Liver (tissue), 9 donors: ENCODE measurements around the gene DAD1. TPM values are rescaled to one million over a fixed set of nuclear protein-coding genes. Genes with fewer than 3 reads are reported as not detected.
"Not testable (repeated sequence)": the region's sequence is repeated elsewhere in the genome, so short reads cannot be mapped to it uniquely, and the experiment has no call there.

Experiments
- DNase-seq: peaks from one replicate; pipeline ENCODE4 v3.0.0-alpha.2; 2017; ENCODE audit warnings: low spot score
- H3K27ac ChIP-seq, 2 donors: one replicate each; pipeline ENCODE4 v1.7.0; 2013; ENCODE audit warnings: inconsistent platforms in 2 of 2, low read length in 2 of 2, control low read depth in 1 of 2, low read depth in 1 of 2, mild to moderate bottlenecking in 1 of 2
- H3K27me3 ChIP-seq, 4 donors: one replicate each; pipeline versions ENCODE4 v1.6.1 to v1.7.0; 2013; ENCODE audit warnings: low read length in 3 of 4, inconsistent platforms in 1 of 4, mild to moderate bottlenecking in 1 of 4, moderate library complexity in 1 of 4; ENCODE audit not compliant: control insufficient read depth in 4 of 4, insufficient read depth in 4 of 4
- H3K36me3 ChIP-seq, 4 donors: one replicate each; pipeline versions ENCODE4 v1.6.1 to v1.7.0; 2013; ENCODE audit warnings: low read length in 3 of 4, mild to moderate bottlenecking in 3 of 4, low read depth in 1 of 4, moderate library complexity in 1 of 4; ENCODE audit not compliant: control insufficient read depth in 4 of 4, insufficient read depth in 3 of 4
- H3K4me1 ChIP-seq, 4 donors: one replicate each; pipeline versions ENCODE4 v1.6.1 to v1.7.0; 2013; ENCODE audit warnings: low read length in 3 of 4, mild to moderate bottlenecking in 3 of 4, moderate library complexity in 1 of 4; ENCODE audit not compliant: control insufficient read depth in 4 of 4, insufficient read depth in 4 of 4
- H3K4me3 ChIP-seq, 3 donors: one replicate each; pipeline versions ENCODE4 v1.6.1 to v1.7.0; 2013; ENCODE audit warnings: low read length in 3 of 3, control low read depth in 1 of 3, low read depth in 1 of 3, mild to moderate bottlenecking in 1 of 3
- H3K9ac ChIP-seq, 2 donors: one replicate each; pipeline ENCODE4 v1.7.0; 2013; ENCODE audit warnings: low read length in 2 of 2, mild to moderate bottlenecking in 2 of 2, moderate library complexity in 2 of 2, control low read depth in 1 of 2, low read depth in 1 of 2
- H3K9me3 ChIP-seq, 4 donors: one replicate each; pipeline versions ENCODE4 v1.6.1 to v1.7.0; 2013; ENCODE audit warnings: low read length in 3 of 4; ENCODE audit not compliant: control insufficient read depth in 4 of 4
- CTCF ChIP-seq: fragments of 150-350 bp; IDR thresholded peaks from 2 replicates; pipeline ENCODE4 v1.5.1; 2017; ENCODE audit warnings: improper control_type of control experiment, low read depth, low read length; ENCODE audit not compliant: missing input control
- FOXA1 ChIP-seq: IDR thresholded peaks from 2 replicates; pipeline ENCODE4 v1.6.1; 2016; ENCODE audit warnings: antibody characterized with exemption
- FOXA2 ChIP-seq: IDR thresholded peaks from 2 replicates; pipeline ENCODE4 v1.6.1; 2016; ENCODE audit warnings: antibody characterized with exemption
- HNF4A ChIP-seq, 2 donors: conservative IDR thresholded peaks; 2 replicates each; pipeline ENCODE4 v1.6.1; 2016; ENCODE audit warnings: antibody characterized with exemption in 2 of 2, mild to moderate bottlenecking in 2 of 2
- HNF4G ChIP-seq: IDR thresholded peaks from 2 replicates; pipeline ENCODE4 v1.6.1; 2016; ENCODE audit warnings: antibody characterized with exemption
- JUND ChIP-seq, 2 donors: IDR thresholded peaks; 2 replicates each; pipeline ENCODE4 v1.6.1; 2016; ENCODE audit warnings: antibody characterized with exemption in 2 of 2
- RAD21 ChIP-seq, 2 donors: IDR thresholded peaks; 2 replicates each; pipeline ENCODE4 v1.6.1; 2016; ENCODE audit warnings: antibody characterized with exemption in 2 of 2, mild to moderate bottlenecking in 2 of 2
- REST ChIP-seq: IDR thresholded peaks from 2 replicates; pipeline ENCODE4 v1.6.1; 2016; ENCODE audit warnings: antibody characterized with exemption, mild to moderate bottlenecking
- RXRA ChIP-seq, 2 donors: IDR thresholded peaks; 2 replicates each; pipeline ENCODE4 v1.6.1; 2017 to 2018; ENCODE audit warnings: antibody characterized with exemption in 2 of 2, mild to moderate bottlenecking in 1 of 2
- SP1 ChIP-seq: IDR thresholded peaks from 2 replicates; pipeline ENCODE4 v1.6.1; 2018; ENCODE audit warnings: antibody characterized with exemption, mild to moderate bottlenecking
- TAF1 ChIP-seq: conservative IDR thresholded peaks from 2 replicates; pipeline ENCODE4 v1.6.1; 2016; ENCODE audit warnings: antibody characterized with exemption, mild to moderate bottlenecking
- YY1 ChIP-seq: IDR thresholded peaks from 2 replicates; pipeline ENCODE4 v1.6.1; 2016; ENCODE audit warnings: antibody characterized with exemption, mild to moderate bottlenecking
- WGBS: extraction: QIAGEN DNeasy Blood & Tissue Kit; methylation state at CpG from one replicate; pipeline ENCODE4 v1.1.7; 2013; 5-methylcytosine and 5-hydroxymethylcytosine counted together
- polyA plus RNA-seq, 2 donors: library from polyadenylated mRNA; stranded (reverse) in 1 of 2; unstranded in 1 of 2; fragments of 200-250 nt in 1 of 2; fragments of >200 nt in 1 of 2; fragmentation: Nextera tagmentation in 1 of 2; extraction: Ambion mirVana in 1 of 2; gene quantifications; one replicate each; pipeline versions ENCODE4 v1.2.1 to v1.2.3, GENCODE V29; 2013 to 2015
- total RNA-seq, 2 donors: library from RNA; depleted of rRNA; stranded (reverse); fragments of >200 nt; gene quantifications; one replicate each; pipeline ENCODE4 v1.2.3, GENCODE V29; 2014
- TF ChIP-seq, protein P1 (sequence below): IDR thresholded peaks from 2 replicates; pipeline ENCODE4 v1.6.1; 2016; ENCODE audit warnings: antibody characterized with exemption
- TF ChIP-seq, protein P2 (sequence below): IDR thresholded peaks from 2 replicates; pipeline ENCODE4 v1.6.1; 2016; ENCODE audit warnings: antibody characterized with exemption
- donor health status: healthy.
- donor health status: healthy.
- donor health status: healthy.
- donor health status: healthy.
- donor health status: healthy.

Gene DAD1
- total and polyA plus RNA-seq, 4 donors, result 142 to 254 (median 205) TPM

DNA sequence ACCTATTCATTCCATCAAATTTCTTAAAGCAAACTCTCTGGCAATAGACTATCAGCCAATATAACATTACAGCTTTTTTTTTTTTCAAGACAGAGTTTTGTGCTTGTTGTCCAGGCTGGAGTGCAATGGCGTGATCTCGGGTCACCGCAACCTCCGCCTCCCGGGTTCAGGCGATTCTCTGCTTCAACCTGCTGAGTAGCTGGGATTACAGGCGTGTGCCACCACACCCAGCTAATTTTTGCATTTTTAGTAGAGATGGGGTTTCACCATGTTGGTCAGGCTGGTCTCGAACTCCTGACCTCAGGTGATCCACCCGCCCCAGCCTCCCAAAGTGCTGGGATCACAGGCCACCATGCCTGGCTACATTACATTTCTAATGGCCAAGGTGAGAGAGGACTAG lies 22.8 kb downstream of the DAD1 start:
- H3K27ac ChIP-seq, result peak overlapping the region in 1 of 2 donors; percentile 29
- H3K27me3 ChIP-seq, H3K9ac ChIP-seq, H3K4me1 ChIP-seq, H3K9me3 ChIP-seq, H3K4me3 ChIP-seq, DNase-seq: not testable (repeated sequence)
- WGBS, result 95% methylated on average over 9 of the region's 9 CpGs
- H3K36me3 ChIP-seq, result peaks cover 7 to 37% (median 20%) of the 10 kb centered on the region in 4 donors

GRCh38 chr14:22565391-22565945 lies 23.6 kb downstream of the DAD1 start:
- H3K9me3 ChIP-seq, result no peaks in the 10 kb centered on the region
- no peak overlapping the region for H3K4me3 ChIP-seq
- H3K27me3 ChIP-seq, result no peaks in the 10 kb centered on the region
- H3K27ac ChIP-seq, result peak overlapping the region in 1 of 2 donors; percentile 29
- H3K9ac ChIP-seq, result peak overlapping the region in 1 of 2 donors; percentile 38
- 89% methylated on average over 3 of the region's 3 CpGs for WGBS
- peaks cover 7 to 37% (median 20%) of the 10 kb centered on the region in 4 donors for H3K36me3 ChIP-seq
- peaks cover 2 to 13% (median 8%) of the 10 kb centered on the region in 4 donors for H3K4me1 ChIP-seq
- TF ChIP-seq RAD21 (IDR thresholded peaks at IDR 0.05), result no peak
- TF ChIP-seq REST, result no peak
- TF ChIP-seq YY1, result no peak
- no peak for TF ChIP-seq FOXA1
- TF ChIP-seq HNF4G, result no peak
- TF ChIP-seq CTCF, result no peak
- no peak for TF ChIP-seq HNF4A (conservative IDR thresholded peaks at IDR 0.05)
- TF ChIP-seq JUND (IDR thresholded peaks at IDR 0.05), result no peak
- TF ChIP-seq FOXA2, result no peak
- TF ChIP-seq, protein P1, sequence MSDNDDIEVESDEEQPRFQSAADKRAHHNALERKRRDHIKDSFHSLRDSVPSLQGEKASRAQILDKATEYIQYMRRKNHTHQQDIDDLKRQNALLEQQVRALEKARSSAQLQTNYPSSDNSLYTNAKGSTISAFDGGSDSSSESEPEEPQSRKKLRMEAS, result no peak
- TF ChIP-seq SP1, result no peak
- no peak for TF ChIP-seq TAF1
- TF ChIP-seq, protein P2, sequence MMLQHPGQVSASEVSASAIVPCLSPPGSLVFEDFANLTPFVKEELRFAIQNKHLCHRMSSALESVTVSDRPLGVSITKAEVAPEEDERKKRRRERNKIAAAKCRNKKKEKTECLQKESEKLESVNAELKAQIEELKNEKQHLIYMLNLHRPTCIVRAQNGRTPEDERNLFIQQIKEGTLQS, result no peak
- TF ChIP-seq RXRA (IDR thresholded peaks at IDR 0.05), result no peak
- no peak for DNase-seq
